ENCODE results near the gene CDK6. TPM values are rescaled to one million over a fixed set of nuclear protein-coding genes. Genes with fewer than 3 reads are reported as not detected.
A peak's percentile ranks its signal among the peaks of the same experiment; 100 is the strongest.

The CDK6 gene
- total RNA-seq, 4 donors from 2014 or later = 19.7 to 51.1 (median 33.8) TPM

DNA sequence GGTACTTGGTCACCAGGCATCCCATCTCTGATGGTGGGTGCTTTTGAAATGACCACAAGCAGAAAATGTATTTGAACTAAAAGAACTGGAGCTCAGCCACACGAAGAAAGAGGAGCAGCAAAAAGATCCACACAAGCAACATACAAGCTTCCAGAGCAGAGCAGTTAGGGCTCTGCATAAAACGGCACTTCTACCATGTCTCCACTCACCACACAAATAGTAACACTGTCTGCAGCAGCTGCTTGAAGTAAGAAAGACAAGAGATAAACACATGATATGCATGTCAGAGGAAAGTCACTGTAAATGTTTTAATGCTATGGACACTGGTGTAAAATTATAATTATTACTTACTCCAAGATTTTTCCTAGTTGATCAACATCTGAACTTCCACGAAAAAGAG lies 213.7 kb downstream of the CDK6 start:
- Histone ChIP-seq H3K36me3 (peaks cover 0 to 5% of the 10 kb centered on the region in 2 donors), H3K27ac (peak overlapping the region in 2 of 4 donors; percentile 63 to 72), H3K4me1 (peaks cover 0 to 34% (median 5%) of the 10 kb centered on the region in 3 donors), H3K4me3 (no peak overlapping the region), H3K27me3 (no peaks in the 10 kb centered on the region), H3K9me3 (no peaks in the 10 kb centered on the region)
- ATAC-seq = no peak
- no peak for TF ChIP-seq EP300 (IDR thresholded peaks at IDR 0.05)
- TF ChIP-seq POLR2A (IDR thresholded peaks at IDR 0.05) = no peak
- TF ChIP-seq, protein P1, sequence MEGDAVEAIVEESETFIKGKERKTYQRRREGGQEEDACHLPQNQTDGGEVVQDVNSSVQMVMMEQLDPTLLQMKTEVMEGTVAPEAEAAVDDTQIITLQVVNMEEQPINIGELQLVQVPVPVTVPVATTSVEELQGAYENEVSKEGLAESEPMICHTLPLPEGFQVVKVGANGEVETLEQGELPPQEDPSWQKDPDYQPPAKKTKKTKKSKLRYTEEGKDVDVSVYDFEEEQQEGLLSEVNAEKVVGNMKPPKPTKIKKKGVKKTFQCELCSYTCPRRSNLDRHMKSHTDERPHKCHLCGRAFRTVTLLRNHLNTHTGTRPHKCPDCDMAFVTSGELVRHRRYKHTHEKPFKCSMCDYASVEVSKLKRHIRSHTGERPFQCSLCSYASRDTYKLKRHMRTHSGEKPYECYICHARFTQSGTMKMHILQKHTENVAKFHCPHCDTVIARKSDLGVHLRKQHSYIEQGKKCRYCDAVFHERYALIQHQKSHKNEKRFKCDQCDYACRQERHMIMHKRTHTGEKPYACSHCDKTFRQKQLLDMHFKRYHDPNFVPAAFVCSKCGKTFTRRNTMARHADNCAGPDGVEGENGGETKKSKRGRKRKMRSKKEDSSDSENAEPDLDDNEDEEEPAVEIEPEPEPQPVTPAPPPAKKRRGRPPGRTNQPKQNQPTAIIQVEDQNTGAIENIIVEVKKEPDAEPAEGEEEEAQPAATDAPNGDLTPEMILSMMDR (IDR thresholded peaks at IDR 0.05) = no peak
- no peak for TF ChIP-seq POLR2AphosphoS5 (IDR thresholded peaks at IDR 0.05)
- 54 to 55% methylated on average over 3 of the region's 3 CpGs for WGBS, 2 donors (ENCODE audit: low coverage in 1 of 2)

DNA sequence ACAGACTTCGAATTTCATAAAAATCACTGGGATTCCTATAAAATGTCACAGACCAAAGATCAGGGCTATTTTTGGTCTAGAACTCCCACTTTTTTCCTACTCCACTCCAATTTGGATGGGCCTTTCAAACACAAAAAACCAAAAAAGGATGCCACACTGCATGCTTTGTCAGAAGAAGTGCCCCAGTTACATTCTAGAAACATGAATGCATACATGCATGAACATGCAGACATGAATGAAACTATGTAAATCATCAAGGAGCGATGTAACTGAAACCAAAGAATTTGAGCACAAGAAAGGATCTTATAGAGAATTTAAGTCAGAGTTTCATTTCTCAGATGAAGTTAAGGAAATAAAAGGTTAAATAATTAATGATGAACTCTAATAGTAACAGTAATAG lies 214.3 kb downstream of the CDK6 start:
- TF ChIP-seq EP300 (IDR thresholded peaks at IDR 0.05) (no peak), POLR2AphosphoS5 (IDR thresholded peaks at IDR 0.05) (no peak), POLR2A (IDR thresholded peaks at IDR 0.05) (no peak)
- TF ChIP-seq, protein P1 (IDR thresholded peaks at IDR 0.05) = no peak
- peaks cover 0 to 12% of the 10 kb centered on the region in 2 donors for H3K36me3 ChIP-seq
- ATAC-seq = no peak
- H3K4me1 ChIP-seq = peaks cover 0 to 34% (median 5%) of the 10 kb centered on the region in 3 donors
- 48 to 58% methylated on average over 2 of the region's 2 CpGs for WGBS, 2 donors (ENCODE audit: low coverage in 1 of 2)
- no peaks in the 10 kb centered on the region for H3K27me3 ChIP-seq
- H3K4me3 ChIP-seq = no peak overlapping the region
- H3K27ac ChIP-seq = peak overlapping the region in 3 of 4 donors; percentile 48 to 72 (median 63)
- H3K9me3 ChIP-seq = no peaks in the 10 kb centered on the region

DNA sequence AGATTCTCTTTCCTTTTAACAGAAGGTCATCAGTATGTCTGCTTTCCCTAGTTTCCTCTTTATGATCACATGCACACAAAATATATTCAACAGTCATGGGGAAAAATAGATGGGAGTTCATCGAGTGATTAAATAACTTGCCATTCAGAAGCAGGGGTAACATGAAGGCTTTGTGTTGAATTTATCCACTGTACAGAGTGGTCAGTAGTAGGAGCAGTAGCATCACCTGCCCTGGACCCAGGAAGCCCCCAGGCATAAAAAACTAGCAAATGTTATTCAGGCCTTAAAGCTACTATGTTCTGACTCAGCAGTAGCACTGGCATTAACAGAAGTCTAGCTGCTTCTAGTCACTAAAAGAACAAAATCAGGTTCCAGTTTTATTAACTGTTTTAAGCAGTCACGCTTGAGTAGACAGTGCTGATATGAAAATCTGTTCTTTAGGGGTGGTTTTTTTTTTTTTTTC lies 214.8 kb downstream of the CDK6 start:
- Histone ChIP-seq H3K9me3 (no peaks in the 10 kb centered on the region), H3K27me3 (no peaks in the 10 kb centered on the region), H3K4me1 (peaks cover 0 to 34% (median 5%) of the 10 kb centered on the region in 3 donors), H3K4me3 (no peak overlapping the region), H3K36me3 (peaks cover 0 to 16% of the 10 kb centered on the region in 2 donors), H3K27ac (peak overlapping the region; percentile 48 to 72 (median 66))
- ATAC-seq = peak; percentile 17
- TF ChIP-seq, protein P1 (IDR thresholded peaks at IDR 0.05) = no peak
- TF ChIP-seq POLR2A (IDR thresholded peaks at IDR 0.05) (no peak), EP300 (IDR thresholded peaks at IDR 0.05) (no peak), POLR2AphosphoS5 (IDR thresholded peaks at IDR 0.05) (no peak)
- WGBS, 2 donors (ENCODE audit: low coverage in 1 of 2) = 60 to 67% methylated on average over 2 of the region's 2 CpGs

DNA sequence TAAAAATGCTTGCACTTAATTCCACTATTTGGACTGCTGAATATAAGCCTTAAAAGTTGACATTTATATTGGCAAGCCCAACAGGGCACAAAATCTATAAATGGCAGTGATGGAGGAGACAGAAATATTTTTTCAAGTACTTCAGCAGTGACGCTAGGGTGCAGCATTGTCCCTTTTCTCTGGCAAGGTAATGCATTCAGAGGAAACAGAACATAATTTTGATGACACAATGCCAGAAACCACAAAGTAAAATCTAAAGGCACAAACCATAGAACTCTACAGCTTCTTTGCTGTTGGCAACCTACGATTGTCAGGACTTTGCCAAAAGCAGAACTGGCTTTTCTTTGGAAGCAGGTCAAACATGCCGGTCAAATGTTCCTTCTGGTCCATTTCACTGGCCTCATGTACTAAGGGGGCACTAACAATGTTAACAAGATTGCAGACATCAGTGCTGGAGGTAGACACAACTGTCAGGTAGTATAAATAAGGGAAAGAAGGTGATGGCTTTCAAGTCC lies 215.3 kb downstream of the CDK6 start:
- Histone ChIP-seq H3K27me3 (no peaks in the 10 kb centered on the region), H3K9me3 (no peaks in the 10 kb centered on the region), H3K4me3 (no peak overlapping the region), H3K27ac (peak overlapping the region; percentile 48 to 72 (median 66)), H3K4me1 (peaks cover 0 to 34% (median 5%) of the 10 kb centered on the region in 3 donors), H3K36me3 (peaks cover 0 to 21% of the 10 kb centered on the region in 2 donors)
- 6 to 20% methylated on average over 2 to 3 of the region's 3 CpGs for WGBS, 2 donors (ENCODE audit: low coverage in 1 of 2)
- peak; percentile 81 for ATAC-seq
- TF ChIP-seq POLR2AphosphoS5 (IDR thresholded peaks at IDR 0.05) = peak; percentile 70
- TF ChIP-seq EP300 (IDR thresholded peaks at IDR 0.05) = no peak
- no peak for TF ChIP-seq POLR2A (IDR thresholded peaks at IDR 0.05)
- TF ChIP-seq, protein P1 (IDR thresholded peaks at IDR 0.05) = peak; percentile 63 to 93 (median 84)

GRCh38 chr7:92615861-92616260 lies 220.5 kb downstream of the CDK6 start:
- Histone ChIP-seq H3K4me3 (no peak overlapping the region), H3K9me3 (no peaks in the 10 kb centered on the region), H3K36me3 (peaks cover 0 to 37% of the 10 kb centered on the region in 2 donors), H3K4me1 (peaks cover 0 to 28% (median 0%) of the 10 kb centered on the region in 3 donors), H3K27ac (no peak overlapping the region), H3K27me3 (no peaks in the 10 kb centered on the region)
- ATAC-seq = no peak
- TF ChIP-seq, protein P1 (IDR thresholded peaks at IDR 0.05) = no peak
- TF ChIP-seq POLR2A (IDR thresholded peaks at IDR 0.05) (no peak), EP300 (IDR thresholded peaks at IDR 0.05) (no peak), POLR2AphosphoS5 (IDR thresholded peaks at IDR 0.05) (no peak)
- WGBS, 2 donors (ENCODE audit: low coverage in 1 of 2) = 80% methylated on average over 1 of the region's 1 CpG; no CpG with 5 or more reads in 1 of the 2 donors

Measured in gastroesophageal sphincter (tissue), 4 donors.